GM19438 (cell line): ENCODE data around the gene TGM5.
"Not testable (repeated sequence)": the region's sequence is repeated elsewhere in the genome, so short reads cannot be mapped to it uniquely, and the experiment has no call there.

ENCODE experiments used
- ATAC-seq: cut with Tn5 transposase; IDR thresholded peaks from one replicate; pipeline ENCODE4 v1.9.1; 2021; ENCODE audit warnings: low read depth; ENCODE audit not compliant: unreplicated experiment

The TGM5 gene

DNA sequence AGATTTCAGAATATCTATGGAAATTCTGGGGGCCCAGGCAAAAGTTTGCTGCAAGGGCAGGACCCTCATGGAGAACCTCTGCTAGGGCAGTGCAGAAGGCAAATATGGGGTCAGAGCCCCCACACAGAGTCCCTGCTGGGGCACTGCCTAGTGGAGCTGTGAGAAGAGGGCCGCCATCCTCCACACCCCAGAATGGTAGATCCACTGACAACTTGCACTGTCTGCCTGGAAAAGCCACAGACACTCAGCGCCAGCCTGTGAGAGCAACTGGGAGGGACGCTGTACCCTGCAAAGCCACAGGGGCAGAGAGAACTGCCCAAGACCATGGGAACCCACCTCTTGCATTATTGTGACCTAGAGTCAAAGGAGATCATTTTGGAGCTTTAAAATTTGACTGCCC, 67.7 kb downstream of the TGM5 start:
- ATAC-seq = no peak

DNA sequence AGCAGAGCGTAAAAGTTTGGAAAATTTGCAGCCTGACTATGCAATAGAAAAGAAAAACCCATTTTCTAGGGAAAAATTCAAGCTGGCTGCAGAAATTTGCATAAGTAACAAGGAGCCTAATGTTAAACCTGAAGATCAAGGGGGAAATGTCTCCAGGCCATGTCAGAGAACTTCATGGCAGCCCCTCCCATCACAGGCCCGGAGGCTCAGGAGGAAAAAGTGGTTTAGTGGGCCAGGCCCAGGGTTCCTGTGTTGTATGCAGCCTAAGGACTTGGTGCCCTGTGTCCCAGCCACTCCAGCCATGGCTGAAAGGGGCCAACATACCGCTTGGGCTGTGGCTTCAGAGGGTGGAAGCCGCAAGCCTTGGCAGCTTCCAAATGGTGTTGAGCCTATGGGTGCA, 68.2 kb downstream of the TGM5 start:
- not testable (repeated sequence) for ATAC-seq

DNA sequence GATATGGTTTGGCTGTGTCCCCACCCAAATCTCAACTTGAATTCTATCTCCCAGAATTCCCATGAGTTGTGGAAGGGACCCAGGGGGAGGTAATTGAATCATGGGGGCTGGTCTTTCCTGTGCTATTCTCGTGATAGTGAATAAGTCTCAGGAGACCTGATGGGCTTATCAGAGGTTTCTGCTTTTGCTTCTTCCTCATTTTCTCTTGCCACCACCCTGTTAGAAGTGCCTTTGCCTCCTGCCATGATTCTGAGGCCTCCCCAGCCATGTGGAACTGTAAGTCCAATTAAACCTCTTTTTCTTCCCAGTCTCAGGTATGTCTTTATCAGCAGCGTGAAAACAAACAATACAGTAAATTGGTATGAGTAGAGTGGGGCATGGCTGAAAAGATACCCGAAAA, 69.0 kb downstream of the TGM5 start:
- ATAC-seq = not testable (repeated sequence)

DNA sequence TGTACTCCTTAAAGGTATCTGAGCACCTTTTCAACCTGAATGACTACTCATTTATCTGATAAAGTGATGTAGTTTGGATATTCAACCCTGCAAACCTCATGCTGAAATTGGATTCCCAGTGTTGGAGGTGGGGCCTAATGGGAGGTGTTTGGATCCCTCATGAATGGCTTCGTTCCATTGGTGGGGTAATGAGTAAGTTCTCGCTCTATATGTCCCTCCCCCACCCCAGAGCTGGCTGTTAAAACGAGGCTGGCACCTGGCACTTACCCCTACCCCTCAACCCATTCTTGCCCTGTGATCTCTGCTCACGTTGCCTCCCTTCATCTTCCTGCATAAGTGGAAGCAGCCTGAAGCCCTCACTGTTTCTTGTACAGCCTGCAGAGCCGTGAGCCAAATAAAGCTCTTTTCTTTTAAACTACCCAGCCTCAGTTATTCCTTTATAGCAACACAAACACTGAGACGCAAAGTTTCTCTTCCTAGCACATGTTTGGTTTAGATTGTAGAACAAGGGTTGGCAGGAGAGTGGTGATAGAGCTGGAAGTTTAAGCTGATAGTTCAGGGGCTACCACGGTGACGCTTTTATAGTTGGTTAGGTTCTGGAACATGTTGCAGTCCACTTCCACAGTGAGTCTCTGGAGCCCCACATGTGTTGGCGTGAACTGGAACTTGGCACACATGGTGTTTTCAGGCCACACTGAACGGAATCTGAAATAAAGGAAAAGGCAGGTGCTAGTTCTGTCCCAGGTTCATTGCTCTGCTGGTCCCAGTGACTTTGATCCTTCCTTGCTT, 69.8 kb downstream of the TGM5 start:
- ATAC-seq = no peak

DNA sequence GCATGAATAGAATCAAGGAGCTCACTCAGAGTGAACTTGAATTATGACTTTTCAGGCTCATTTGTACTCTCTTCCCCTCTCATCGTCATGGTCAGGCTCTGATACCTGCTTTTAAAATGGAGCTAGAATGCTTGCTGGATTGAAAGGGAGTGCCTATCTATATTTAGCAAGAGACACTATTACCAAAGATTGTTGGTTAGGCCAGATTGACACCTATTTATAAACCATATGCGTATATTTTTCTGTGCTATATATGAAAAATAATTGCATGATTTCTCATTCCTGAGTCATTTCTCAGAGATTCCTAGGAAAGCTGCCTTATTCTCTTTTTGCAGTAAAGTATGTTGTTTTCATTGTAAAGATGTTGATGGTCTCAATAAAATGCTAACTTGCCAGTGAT, 71.9 kb downstream of the TGM5 start:
- ATAC-seq = no peak

DNA sequence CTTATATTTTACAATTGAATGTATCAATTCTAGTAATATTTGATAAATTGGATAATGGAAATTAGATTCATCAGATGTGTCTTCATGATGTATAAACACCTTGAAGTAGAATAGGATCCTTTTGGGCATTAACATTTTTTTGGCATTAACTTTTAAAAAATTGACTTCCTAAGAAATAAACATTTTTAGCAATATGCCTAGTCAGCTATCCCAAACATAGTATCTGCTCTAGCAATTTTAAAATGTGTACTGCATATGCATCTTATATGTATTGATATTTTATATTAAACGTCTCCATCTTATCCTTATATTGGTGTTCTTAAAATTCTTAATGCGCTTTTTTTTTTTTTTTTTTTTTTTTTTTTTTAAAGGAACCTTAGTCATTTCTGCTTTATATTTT, 73.0 kb downstream of the TGM5 start:
- ATAC-seq = no peak

DNA sequence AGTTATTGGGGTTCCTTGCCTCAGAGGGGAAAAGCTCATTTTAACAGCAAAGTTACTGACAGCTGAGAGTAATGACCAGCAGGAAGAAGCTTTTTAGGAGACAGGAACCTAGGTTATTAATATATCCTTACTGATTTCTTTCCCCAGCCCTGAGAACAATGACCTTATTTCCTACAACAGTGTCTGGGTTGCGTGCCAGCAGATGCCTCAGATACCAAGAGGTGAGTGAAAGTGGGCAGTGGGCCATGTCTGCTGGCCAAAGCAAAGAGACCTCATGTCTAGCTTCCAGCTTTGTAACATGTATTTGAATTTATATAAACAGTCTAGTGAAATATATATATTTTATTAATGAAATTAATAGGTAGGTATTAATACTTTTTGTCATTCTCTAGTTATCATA, 76.5 kb downstream of the TGM5 start:
- no peak for ATAC-seq

DNA sequence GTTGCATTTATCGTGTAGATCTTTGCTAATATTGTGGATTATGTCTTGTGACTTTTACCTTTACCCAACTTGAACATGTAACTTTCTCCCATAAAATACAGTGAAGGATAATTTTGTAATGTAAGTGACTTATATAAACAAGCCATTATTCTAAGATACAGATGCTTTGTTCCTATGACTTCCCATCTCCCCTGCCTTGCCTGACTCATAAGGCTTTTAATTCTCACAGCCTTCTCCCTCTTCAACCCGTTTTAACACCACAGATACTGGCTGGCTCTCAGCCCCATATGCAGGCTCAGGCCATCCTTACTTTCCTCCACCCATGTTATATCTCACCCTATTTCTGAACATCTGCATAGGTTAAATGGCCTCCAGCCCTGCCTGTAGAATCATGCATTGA, 77.4 kb downstream of the TGM5 start:
- no peak for ATAC-seq

DNA sequence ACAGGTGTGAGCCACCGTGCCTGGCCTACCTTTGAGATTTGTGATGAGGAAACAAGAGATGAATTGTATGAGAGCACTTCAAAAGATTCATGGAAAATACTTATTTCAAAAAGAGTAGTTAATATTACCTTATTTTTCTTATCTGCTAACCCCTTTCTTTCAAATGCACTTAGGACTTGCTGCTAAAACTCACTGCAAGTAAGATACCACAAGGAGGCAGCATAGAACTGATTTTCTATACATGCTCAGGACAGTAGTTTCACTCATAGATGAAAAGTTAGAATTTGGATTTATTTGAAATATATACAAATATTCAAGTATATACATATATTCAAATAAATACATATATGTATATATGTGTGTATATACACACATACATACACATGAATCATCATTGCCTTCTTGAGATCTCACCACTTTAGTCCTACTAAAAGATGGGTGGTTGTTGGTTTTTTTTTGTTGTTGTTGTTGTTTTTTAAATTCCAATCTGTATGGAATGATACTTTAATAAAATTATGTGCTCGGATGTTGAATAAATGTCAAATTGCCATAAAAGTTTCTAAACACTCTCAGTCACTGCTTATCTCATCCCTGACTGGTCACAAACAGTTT, 79.1 kb downstream of the TGM5 start:
- ATAC-seq = no peak

DNA sequence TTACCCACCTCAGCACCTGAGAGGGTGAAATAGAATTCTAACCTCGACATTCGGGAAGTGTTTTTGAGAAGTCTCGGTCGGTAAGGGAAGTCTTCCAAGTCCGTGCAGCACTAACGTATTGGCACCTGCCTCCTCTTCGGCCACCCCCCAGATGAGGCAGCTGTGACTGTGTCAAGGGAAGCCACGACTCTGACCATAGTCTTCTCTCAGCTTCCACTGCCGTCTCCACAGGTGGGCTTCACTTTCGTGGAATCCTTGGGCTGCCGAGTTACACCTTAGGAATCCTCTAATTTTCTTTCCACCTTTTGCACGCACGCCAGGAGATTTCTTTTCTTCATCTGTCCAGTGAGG, 80.8 kb downstream of the TGM5 start:
- ATAC-seq = peak; percentile 23

DNA sequence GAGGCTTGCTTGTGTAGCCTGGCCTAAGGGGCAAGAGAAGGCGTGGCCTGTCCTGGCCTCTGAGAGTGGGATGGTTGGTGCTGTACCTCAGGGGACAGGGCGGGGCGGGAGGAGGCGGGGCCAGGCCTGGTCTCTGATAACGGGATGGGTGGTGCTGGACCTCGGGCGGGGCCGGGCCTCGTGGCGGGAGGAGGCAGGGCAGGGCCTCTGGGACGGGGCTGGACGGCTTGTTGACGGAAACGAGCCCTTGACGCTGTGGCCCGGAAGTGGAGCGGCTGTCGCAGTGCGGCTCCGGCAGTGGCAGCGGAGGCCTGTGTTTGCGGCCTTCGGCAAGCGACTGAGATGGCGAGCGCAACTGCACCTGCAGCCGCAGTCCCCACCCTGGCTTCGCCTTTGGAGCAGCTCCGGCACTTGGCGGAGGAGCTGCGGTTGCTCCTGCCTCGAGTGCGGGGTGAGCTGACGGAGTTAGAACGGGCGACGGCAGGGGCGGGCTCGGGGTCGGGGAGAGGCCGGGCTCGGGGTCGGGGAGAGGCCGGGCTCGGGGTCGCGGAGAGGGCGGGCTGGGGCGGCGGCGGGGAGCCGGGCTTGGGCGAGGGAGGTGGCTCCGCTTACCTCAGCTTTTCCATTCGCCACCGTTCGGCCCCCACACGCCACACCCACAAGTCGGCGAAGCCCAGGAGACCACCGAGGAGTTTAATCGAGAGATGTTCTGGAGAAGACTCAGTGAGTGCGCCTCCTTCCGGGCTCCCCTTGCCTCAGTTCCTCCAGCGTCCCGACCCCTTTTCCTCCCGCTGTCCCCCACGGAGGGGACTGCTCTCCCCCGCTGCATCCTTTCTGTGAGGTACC, 81.3 kb downstream of the TGM5 start, which contains the start of gene CCNDBP1:
Gene CCNDBP1 (plus strand): TSS at position 247 of the 846 bp plus-strand sequence. CDS start 96 bp downstream, at position 343.
- ATAC-seq = peak; percentile 87

DNA sequence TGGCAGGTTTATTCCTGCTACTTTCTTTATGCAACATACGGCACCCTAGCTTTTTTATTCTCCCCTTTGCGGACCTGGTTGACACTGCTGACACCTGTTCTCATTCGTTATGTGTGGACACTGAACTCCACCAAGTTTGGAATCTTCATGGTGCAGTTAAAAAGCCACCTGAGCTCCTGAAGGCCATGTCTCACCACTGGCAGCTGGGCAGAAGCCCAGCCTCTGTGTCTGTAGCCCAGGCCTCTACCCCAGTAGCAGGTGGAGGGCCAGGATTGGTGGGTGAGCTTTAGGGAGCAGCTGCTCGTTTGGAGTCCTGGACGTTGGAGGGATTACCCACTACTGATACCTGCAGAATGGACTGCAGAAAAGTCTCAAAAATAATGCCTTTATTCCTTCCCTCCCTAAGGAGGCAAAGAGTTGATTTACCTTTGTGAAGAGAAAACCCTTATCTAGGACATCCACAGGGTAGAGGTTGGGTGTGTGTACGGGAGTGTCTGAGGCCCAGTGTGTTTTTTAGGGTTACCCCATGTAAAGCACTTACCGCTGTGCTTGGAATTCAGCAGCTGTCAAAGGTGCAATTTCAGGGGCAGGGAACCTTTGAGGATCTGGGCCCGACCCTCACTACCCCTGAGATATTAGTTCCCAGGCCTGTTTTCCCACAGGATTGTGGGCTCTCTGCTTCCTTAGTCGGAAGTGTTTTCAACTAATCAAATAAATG, 82.2 kb downstream of the TGM5 start:
- ATAC-seq = no peak

DNA sequence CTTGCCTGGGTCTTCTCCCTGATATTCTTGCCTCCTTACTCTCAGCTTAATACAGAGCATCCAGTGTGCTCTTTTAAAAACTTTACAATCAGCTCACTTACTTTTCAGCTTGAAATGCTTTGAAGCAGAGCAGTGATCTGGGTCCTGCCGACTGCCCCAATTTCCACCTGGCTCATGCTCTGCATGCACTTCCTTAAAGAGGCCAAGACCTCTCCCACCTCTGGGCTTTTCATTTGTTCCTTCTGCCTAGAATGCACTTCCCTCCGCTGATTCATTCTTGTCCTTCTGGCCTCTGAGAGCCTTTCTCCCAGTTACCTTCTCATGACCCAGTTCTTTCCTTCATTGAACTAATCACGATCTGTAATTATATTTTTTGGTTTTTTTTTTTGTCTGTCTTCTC, 83.5 kb downstream of the TGM5 start:
- no peak for ATAC-seq
